PFSK-1 (cell line): ENCODE results near the gene LRBA.

ENCODE experiments used
- FOXP2 ChIP-seq: optimal IDR thresholded peaks from 2 replicates; pipeline ENCODE3; 2011; ENCODE audit warnings: borderline replicate concordance, control low read depth, inconsistent platforms; ENCODE audit not compliant: insufficient read depth; ENCODE audit errors: extremely low read length, extremely low read depth
- POLR2AphosphoS5 ChIP-seq: IDR thresholded peaks from 2 replicates; pipeline ENCODE4 v1.6.1; 2012; ENCODE audit warnings: low read depth, mild to moderate bottlenecking, control low read depth, low read length, moderate library complexity
- SIN3A ChIP-seq: IDR thresholded peaks from 2 replicates; pipeline ENCODE4 v1.6.1; 2012; ENCODE audit warnings: mild to moderate bottlenecking, low read length, moderate library complexity, borderline replicate concordance; ENCODE audit not compliant: insufficient read depth
- TAF1 ChIP-seq: IDR thresholded peaks from 2 replicates; pipeline ENCODE4 v1.6.1; 2012; ENCODE audit warnings: low read length, control low read depth, borderline replicate concordance; ENCODE audit not compliant: insufficient read depth
- TF ChIP-seq, protein P1 (sequence below), 2 experiments: IDR thresholded peaks; 2 replicates each; pipeline versions ENCODE4 v1.6.1 to v1.8.0; 2011 to 2012; ENCODE audit warnings: low read depth in 2 of 2, low read length in 2 of 2, control low read depth in 1 of 2, inconsistent platforms in 1 of 2, mild to moderate bottlenecking in 1 of 2, moderate library complexity in 1 of 2; ENCODE audit not compliant: insufficient read depth in 1 of 2

DNA sequence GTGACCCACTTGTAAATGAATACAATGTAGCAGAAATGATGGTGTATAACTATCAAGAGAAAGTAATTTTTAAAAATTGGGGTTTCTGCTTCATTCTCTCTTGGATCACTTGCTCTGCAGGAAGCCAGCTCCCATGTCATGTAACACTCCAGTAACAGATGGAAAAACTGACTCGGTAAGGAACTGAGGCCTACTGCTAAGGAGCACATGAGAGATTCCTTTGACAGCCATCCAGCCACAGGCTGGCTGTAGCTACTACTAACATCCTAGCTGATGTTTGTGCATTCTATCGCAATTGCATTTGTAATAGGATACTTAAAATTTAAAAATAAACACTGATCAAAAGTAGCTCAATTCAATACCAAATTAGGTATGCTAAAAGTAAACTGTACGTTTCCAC is 535.4 kb downstream of the LRBA start:
- TF ChIP-seq POLR2AphosphoS5 (no peak), TAF1 (no peak), SIN3A (no peak), FOXP2 (no peak)
- TF ChIP-seq, protein P1, sequence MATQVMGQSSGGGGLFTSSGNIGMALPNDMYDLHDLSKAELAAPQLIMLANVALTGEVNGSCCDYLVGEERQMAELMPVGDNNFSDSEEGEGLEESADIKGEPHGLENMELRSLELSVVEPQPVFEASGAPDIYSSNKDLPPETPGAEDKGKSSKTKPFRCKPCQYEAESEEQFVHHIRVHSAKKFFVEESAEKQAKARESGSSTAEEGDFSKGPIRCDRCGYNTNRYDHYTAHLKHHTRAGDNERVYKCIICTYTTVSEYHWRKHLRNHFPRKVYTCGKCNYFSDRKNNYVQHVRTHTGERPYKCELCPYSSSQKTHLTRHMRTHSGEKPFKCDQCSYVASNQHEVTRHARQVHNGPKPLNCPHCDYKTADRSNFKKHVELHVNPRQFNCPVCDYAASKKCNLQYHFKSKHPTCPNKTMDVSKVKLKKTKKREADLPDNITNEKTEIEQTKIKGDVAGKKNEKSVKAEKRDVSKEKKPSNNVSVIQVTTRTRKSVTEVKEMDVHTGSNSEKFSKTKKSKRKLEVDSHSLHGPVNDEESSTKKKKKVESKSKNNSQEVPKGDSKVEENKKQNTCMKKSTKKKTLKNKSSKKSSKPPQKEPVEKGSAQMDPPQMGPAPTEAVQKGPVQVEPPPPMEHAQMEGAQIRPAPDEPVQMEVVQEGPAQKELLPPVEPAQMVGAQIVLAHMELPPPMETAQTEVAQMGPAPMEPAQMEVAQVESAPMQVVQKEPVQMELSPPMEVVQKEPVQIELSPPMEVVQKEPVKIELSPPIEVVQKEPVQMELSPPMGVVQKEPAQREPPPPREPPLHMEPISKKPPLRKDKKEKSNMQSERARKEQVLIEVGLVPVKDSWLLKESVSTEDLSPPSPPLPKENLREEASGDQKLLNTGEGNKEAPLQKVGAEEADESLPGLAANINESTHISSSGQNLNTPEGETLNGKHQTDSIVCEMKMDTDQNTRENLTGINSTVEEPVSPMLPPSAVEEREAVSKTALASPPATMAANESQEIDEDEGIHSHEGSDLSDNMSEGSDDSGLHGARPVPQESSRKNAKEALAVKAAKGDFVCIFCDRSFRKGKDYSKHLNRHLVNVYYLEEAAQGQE (IDR thresholded peaks at IDR 0.05; ENCODE audit: insufficient read depth in 1 of 2, low read depth in 2 of 2, low read length in 2 of 2), result no peak
